Endodermal cell (in vitro differentiated cells): ENCODE results near the gene IFNL2. TPM values are rescaled to one million over a fixed set of nuclear protein-coding genes. Genes with fewer than 3 reads are reported as not detected.

Source experiments
- DNase-seq: peaks from one replicate; pipeline ENCODE4 v3.0.0-alpha.2; 2017
- H3K27ac ChIP-seq: 2 replicates; pipeline ENCODE4 v1.5.1; 2013; ENCODE audit warnings: mild to moderate bottlenecking, low read depth, low read length, moderate library complexity
- H3K27me3 ChIP-seq: 2 replicates; pipeline ENCODE4 v1.6.1; 2013; ENCODE audit warnings: mild to moderate bottlenecking, low read length, moderate library complexity; ENCODE audit not compliant: insufficient read depth, control insufficient read depth, poor library complexity, severe bottlenecking
- H3K36me3 ChIP-seq: 2 replicates; pipeline ENCODE4 v1.7.0; 2013; ENCODE audit warnings: mild to moderate bottlenecking, low read length, moderate library complexity; ENCODE audit not compliant: control insufficient read depth, insufficient read depth
- H3K4me1 ChIP-seq: one replicate; pipeline ENCODE4 v1.7.0; 2013; ENCODE audit warnings: low read length; ENCODE audit not compliant: control insufficient read depth, insufficient read depth
- H3K4me3 ChIP-seq: 2 replicates; pipeline ENCODE4 v1.5.1; 2013; ENCODE audit warnings: mild to moderate bottlenecking, low read length, moderate library complexity
- H3K9ac ChIP-seq: 2 replicates; pipeline ENCODE4 v1.6.1; 2013; ENCODE audit warnings: mild to moderate bottlenecking, low read length, moderate library complexity; ENCODE audit not compliant: poor library complexity, severe bottlenecking; ENCODE audit errors: extremely low read depth
- H3K9me3 ChIP-seq: 2 replicates; pipeline ENCODE4 v1.6.1; 2013; ENCODE audit warnings: mild to moderate bottlenecking, low read length, moderate library complexity; ENCODE audit not compliant: control insufficient read depth
- H3K27ac Mint-ChIP-seq: 2 replicates; pipeline ENCODE4 v1.8.0; 2020; ENCODE audit warnings: mixed read lengths
- H3K27me3 Mint-ChIP-seq: 2 replicates; pipeline ENCODE4 v1.8.0; 2021; ENCODE audit warnings: mild to moderate bottlenecking, mixed read lengths; ENCODE audit not compliant: insufficient read depth
- H3K36me3 Mint-ChIP-seq: 2 replicates; pipeline ENCODE4 v1.8.0; 2020; ENCODE audit warnings: low read depth, mixed read lengths
- H3K4me1 Mint-ChIP-seq: 2 replicates; pipeline ENCODE4 v1.8.0; 2020; ENCODE audit warnings: mixed read lengths
- H3K4me3 Mint-ChIP-seq: 2 replicates; pipeline ENCODE4 v1.8.0; 2020; ENCODE audit warnings: mild to moderate bottlenecking, moderate library complexity, mixed read lengths
- H3K9me3 Mint-ChIP-seq: 2 replicates; pipeline ENCODE4 v1.8.0; 2020; ENCODE audit warnings: mild to moderate bottlenecking, mixed read lengths
- WGBS, 2 experiments: methylation state at CpG; one replicate each; pipeline versions ENCODE4 v1.1.5 to v1.1.7; 2013; ENCODE audit warnings: missing lambda C conversion rate in 2 of 2, mixed read lengths in 1 of 2; ENCODE audit not compliant: insufficient coverage in 1 of 2, insufficient read length in 1 of 2; 5-methylcytosine and 5-hydroxymethylcytosine counted together
- total RNA-seq, 2 donors: library from RNA; stranded (reverse); fragmentation: NEBNext Ultra II Directional in 1 of 2; extraction: Animal tissue kit (Norgen Biotek cat#: 25700) in 1 of 2; gene quantifications; 2 replicates in 1 of 2; 3 replicates in 1 of 2; pipeline ENCODE4 v1.2.1, GENCODE V29; 2021
- TF ChIP-seq, protein P1 (sequence below): fragments of 200-600 bp; sonication (generic); conservative IDR thresholded peaks from 2 replicates; pipeline ENCODE4 v1.5.0; 2021; ENCODE audit warnings: antibody characterized with exemption, mild to moderate bottlenecking

The IFNL2 gene
- total RNA-seq, 2 donors from 2014 or later, result not detected

DNA sequence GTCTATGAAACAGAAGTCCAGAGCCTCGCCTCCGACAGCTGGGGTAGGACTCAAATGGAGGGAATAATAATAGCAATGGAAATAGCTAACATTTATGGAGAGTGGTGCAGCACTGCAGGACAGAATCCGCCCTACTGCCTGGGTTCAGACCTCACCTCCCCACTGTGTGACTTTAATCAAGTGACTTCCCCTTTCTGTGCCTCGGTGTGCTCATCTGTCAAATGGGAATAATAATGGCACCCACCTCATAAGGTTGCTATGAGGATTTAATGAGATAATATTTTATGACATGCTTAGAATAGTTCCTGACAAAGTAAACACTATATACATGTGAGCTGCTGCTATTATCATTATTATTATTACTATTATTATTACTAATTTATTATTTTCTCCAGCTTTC is 49.3 kb downstream of the IFNL2 start:
- Mint-ChIP-seq H3K9me3 (no peaks in the 10 kb centered on the region), H3K27me3 (peaks cover 42% of the 10 kb centered on the region), H3K4me3 (no peak overlapping the region), H3K4me1 (no peaks in the 10 kb centered on the region), H3K36me3 (peaks cover 4% of the 10 kb centered on the region), H3K27ac (no peak overlapping the region)
- H3K9ac ChIP-seq, result no peak overlapping the region
- no peaks in the 10 kb centered on the region for H3K4me1 ChIP-seq
- H3K4me3 ChIP-seq, result no peak overlapping the region
- no peaks in the 10 kb centered on the region for H3K36me3 ChIP-seq
- no peak for DNase-seq
- TF ChIP-seq, protein P1, sequence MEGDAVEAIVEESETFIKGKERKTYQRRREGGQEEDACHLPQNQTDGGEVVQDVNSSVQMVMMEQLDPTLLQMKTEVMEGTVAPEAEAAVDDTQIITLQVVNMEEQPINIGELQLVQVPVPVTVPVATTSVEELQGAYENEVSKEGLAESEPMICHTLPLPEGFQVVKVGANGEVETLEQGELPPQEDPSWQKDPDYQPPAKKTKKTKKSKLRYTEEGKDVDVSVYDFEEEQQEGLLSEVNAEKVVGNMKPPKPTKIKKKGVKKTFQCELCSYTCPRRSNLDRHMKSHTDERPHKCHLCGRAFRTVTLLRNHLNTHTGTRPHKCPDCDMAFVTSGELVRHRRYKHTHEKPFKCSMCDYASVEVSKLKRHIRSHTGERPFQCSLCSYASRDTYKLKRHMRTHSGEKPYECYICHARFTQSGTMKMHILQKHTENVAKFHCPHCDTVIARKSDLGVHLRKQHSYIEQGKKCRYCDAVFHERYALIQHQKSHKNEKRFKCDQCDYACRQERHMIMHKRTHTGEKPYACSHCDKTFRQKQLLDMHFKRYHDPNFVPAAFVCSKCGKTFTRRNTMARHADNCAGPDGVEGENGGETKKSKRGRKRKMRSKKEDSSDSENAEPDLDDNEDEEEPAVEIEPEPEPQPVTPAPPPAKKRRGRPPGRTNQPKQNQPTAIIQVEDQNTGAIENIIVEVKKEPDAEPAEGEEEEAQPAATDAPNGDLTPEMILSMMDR, result no peak
- no peaks in the 10 kb centered on the region for H3K9me3 ChIP-seq
- no peak overlapping the region for H3K27ac ChIP-seq
- H3K27me3 ChIP-seq, result peaks cover 35% of the 10 kb centered on the region
- 94 to 100% methylated on average over 2 to 4 of the region's 4 CpGs for WGBS, 2 experiments

DNA sequence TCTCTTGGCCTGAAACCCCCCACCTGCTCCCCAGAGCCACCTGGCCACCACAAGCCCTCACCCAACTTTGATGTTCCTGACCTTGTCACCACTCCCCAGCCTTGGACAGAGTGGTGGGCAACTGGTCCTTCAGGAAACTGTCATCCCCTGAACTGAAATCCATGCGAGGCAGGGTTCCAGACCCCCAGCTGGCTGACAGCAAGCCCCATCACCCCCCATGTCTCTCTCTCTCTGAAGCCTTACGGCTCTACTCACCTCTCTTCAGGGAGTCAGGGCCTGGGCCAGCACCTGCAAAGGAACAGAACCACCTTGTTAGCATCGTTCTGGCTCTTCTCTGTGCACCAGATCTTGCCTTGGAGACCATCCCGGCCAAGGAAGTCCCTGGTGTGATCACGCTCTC is 49.9 kb downstream of the IFNL2 start:
- Mint-ChIP-seq H3K4me3 (no peak overlapping the region), H3K27ac (no peak overlapping the region), H3K27me3 (peaks cover 48% of the 10 kb centered on the region), H3K4me1 (no peaks in the 10 kb centered on the region), H3K9me3 (no peaks in the 10 kb centered on the region), H3K36me3 (peaks cover 4% of the 10 kb centered on the region)
- H3K4me1 ChIP-seq, result no peaks in the 10 kb centered on the region
- peaks cover 37% of the 10 kb centered on the region for H3K27me3 ChIP-seq
- H3K36me3 ChIP-seq, result no peaks in the 10 kb centered on the region
- no peak overlapping the region for H3K27ac ChIP-seq
- no peak for DNase-seq
- H3K9ac ChIP-seq, result no peak overlapping the region
- 90 to 95% methylated on average over 5 of the region's 5 CpGs for WGBS, 2 experiments
- TF ChIP-seq, protein P1, result no peak
- H3K9me3 ChIP-seq, result no peaks in the 10 kb centered on the region
- H3K4me3 ChIP-seq, result no peak overlapping the region

DNA sequence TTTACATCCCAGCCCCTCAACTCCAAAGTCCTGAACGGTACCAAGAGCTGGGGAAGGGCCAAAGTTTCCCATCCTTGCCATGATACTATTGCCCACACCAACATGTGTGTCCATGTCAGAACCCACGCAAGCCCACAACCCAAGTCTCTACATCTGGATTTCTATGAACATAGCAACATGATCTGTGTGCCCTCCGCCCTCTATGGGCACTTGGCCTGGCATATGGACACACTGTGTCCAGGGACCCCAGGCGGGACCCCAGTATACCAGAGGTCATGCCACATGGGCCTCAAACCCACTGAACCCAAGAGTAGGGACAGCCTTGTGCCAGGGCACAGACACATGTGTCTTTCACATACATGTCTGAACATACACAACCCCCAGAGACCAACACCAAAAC is 50.5 kb downstream of the IFNL2 start:
- 90 to 91% methylated on average over 3 to 4 of the region's 4 CpGs for WGBS, 2 experiments
- no peaks in the 10 kb centered on the region for H3K4me1 ChIP-seq
- peaks cover 52% of the 10 kb centered on the region for H3K27me3 Mint-ChIP-seq

More for the DNA sequence above, 50.5 kb downstream of the IFNL2 start:
- Mint-ChIP-seq H3K4me3 (peak overlapping the region; percentile 65), H3K27ac (no peak overlapping the region), H3K36me3 (peaks cover under 1% of the 10 kb centered on the region), H3K4me1 (no peaks in the 10 kb centered on the region), H3K9me3 (no peaks in the 10 kb centered on the region)
- TF ChIP-seq, protein P1, result no peak
- no peak overlapping the region for H3K4me3 ChIP-seq
- no peak overlapping the region for H3K27ac ChIP-seq
- DNase-seq, result no peak
- H3K9ac ChIP-seq, result no peak overlapping the region
- peaks cover 39% of the 10 kb centered on the region for H3K27me3 ChIP-seq
- H3K36me3 ChIP-seq, result no peaks in the 10 kb centered on the region
- H3K9me3 ChIP-seq, result no peaks in the 10 kb centered on the region
